HUES64 (cell line): ENCODE results near the gene HS6ST2.

ENCODE experiments used
- H3K27ac ChIP-seq: 2 replicates; pipeline ENCODE4 v1.7.0; 2013; ENCODE audit warnings: low read depth, low read length, inconsistent platforms
- H3K27me3 ChIP-seq: 2 replicates; pipeline ENCODE4 v1.6.1; 2013; ENCODE audit warnings: mild to moderate bottlenecking, low read length; ENCODE audit not compliant: insufficient read depth
- H3K36me3 ChIP-seq: 2 replicates; pipeline ENCODE4 v1.6.1; 2013; ENCODE audit warnings: mild to moderate bottlenecking, low read length; ENCODE audit not compliant: insufficient read depth
- H3K4me1 ChIP-seq: 2 replicates; pipeline ENCODE4 v1.6.1; 2013; ENCODE audit warnings: mild to moderate bottlenecking, low read length, moderate library complexity; ENCODE audit not compliant: insufficient read depth
- H3K4me3 ChIP-seq: 2 replicates; pipeline ENCODE4 v1.5.1; 2013; ENCODE audit warnings: mild to moderate bottlenecking, low read length, moderate library complexity
- H3K9ac ChIP-seq: 2 replicates; pipeline ENCODE4 v1.6.1; 2013; ENCODE audit warnings: mild to moderate bottlenecking, low read depth, low read length
- H3K9me3 ChIP-seq: 2 replicates; pipeline ENCODE4 v1.6.1; 2013; ENCODE audit warnings: low read depth, low read length; ENCODE audit not compliant: insufficient read depth
- WGBS: fragments of 150-250, 120-280 bp; methylation state at CpG from one replicate; pipeline ENCODE4 v1.1.7; 2013; ENCODE audit warnings: missing lambda C conversion rate; 5-methylcytosine and 5-hydroxymethylcytosine counted together

Gene HS6ST2

DNA sequence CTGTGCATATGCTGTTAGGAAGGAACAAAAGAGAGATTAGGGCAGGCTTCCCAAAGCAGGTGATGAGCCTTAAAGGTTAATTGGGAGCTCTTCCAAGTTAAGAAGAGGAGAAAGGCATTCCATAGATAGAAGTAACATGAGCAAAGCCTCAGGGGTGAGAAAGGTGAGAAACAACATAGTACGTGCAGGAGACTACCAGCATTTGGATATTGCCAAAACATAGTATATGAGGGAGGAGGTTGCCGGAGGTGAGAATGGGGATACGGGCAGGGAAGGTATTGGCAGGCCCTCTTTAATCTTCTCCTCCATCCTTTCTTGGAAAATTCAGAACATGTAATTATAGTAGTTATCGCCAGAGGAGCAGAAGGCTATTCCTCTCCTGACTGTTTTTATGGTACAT lies 373.5 kb downstream of the HS6ST2 start:
- Histone ChIP-seq H3K4me1 (no peaks in the 10 kb centered on the region), H3K36me3 (no peaks in the 10 kb centered on the region), H3K4me3 (no peak overlapping the region), H3K27me3 (no peaks in the 10 kb centered on the region), H3K27ac (no peak overlapping the region), H3K9me3 (no peaks in the 10 kb centered on the region), H3K9ac (no peak overlapping the region)
- WGBS: 85% methylated on average over 3 of the region's 4 CpGs

DNA sequence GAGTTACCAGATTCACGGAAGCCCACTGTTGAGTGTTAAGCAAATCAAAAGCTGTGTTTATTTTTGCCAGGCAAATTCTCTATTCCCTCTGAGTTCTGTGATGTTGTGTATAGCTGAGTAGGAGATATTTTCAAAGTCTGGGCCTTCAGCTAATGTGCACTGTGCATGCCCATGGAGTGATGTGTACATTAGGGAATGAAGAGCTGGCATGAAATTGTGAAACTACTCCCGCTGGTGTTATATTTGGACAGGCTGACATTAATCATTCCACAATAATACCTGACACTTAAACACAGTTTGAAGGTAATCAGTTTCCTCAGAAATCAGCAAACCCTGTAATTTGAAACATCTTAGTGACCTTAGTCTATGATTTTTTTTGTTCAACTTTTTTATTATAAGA lies 381.5 kb downstream of the HS6ST2 start:
- Histone ChIP-seq H3K27me3 (no peaks in the 10 kb centered on the region), H3K36me3 (no peaks in the 10 kb centered on the region), H3K4me3 (no peak overlapping the region), H3K9ac (no peak overlapping the region), H3K27ac (no peak overlapping the region), H3K4me1 (no peaks in the 10 kb centered on the region), H3K9me3 (no peaks in the 10 kb centered on the region)
- 100% methylated on average over 1 of the region's 2 CpGs for WGBS
